SKM-1 (cell line): ENCODE data around the gene SCP2D1.

Experiments used
- DNase-seq: peaks from one replicate; lab custom pipeline; 2025; ENCODE audit not compliant: unreplicated experiment; lab: John Stamatoyannopoulos, UW

The SCP2D1 gene

GRCh38 chr20:18811904-18812303, 1.7 kb upstream of the SCP2D1 start:
- DNase-seq, result no peak

GRCh38 chr20:18815194-18815942, 1.8 kb downstream of the SCP2D1 start:
- DNase-seq, result no peak

GRCh38 chr20:18822832-18823231, 9.2 kb downstream of the SCP2D1 start:
- DNase-seq, result no peak

- no peak for DNase-seq
Observed at GRCh38 chr20:18831830-18832499, 18.4 kb downstream of the SCP2D1 start.

GRCh38 chr20:18832546-18833200, 19.1 kb downstream of the SCP2D1 start:
- DNase-seq, result no peak

GRCh38 chr20:18835466-18836256, 22.1 kb downstream of the SCP2D1 start:
- DNase-seq, result no peak

GRCh38 chr20:18837718-18838117, 24.1 kb downstream of the SCP2D1 start:
- no peak for DNase-seq

GRCh38 chr20:18839507-18840247, 26.1 kb downstream of the SCP2D1 start:
- no peak for DNase-seq

GRCh38 chr20:18840248-18840645, 26.7 kb downstream of the SCP2D1 start:
- DNase-seq, result no peak

GRCh38 chr20:18845017-18845416, 31.4 kb downstream of the SCP2D1 start:
- DNase-seq, result no peak

- no peak for DNase-seq
Observed at GRCh38 chr20:18847226-18847755, 33.7 kb downstream of the SCP2D1 start.

GRCh38 chr20:18849131-18849530, 35.5 kb downstream of the SCP2D1 start:
- DNase-seq, result no peak

GRCh38 chr20:18851629-18852028, 38.0 kb downstream of the SCP2D1 start:
- DNase-seq, result no peak

- DNase-seq, result no peak
Observed at GRCh38 chr20:18852318-18852717, 38.7 kb downstream of the SCP2D1 start.

GRCh38 chr20:18853216-18853615, 39.6 kb downstream of the SCP2D1 start:
- no peak for DNase-seq

- DNase-seq, result no peak
Observed at GRCh38 chr20:18853946-18854646, 40.5 kb downstream of the SCP2D1 start.

- DNase-seq, result no peak
Observed at GRCh38 chr20:18855882-18856281, 42.3 kb downstream of the SCP2D1 start.

- no peak for DNase-seq
Observed at GRCh38 chr20:18856873-18857272, 43.3 kb downstream of the SCP2D1 start.

- DNase-seq, result no peak
Observed at GRCh38 chr20:18857640-18858039, 44.1 kb downstream of the SCP2D1 start.

GRCh38 chr20:18858816-18859215, 45.2 kb downstream of the SCP2D1 start:
- no peak for DNase-seq
